Esophagus squamous epithelium (tissue), 4 donors: ENCODE results near the gene BTG4.

Experiments used
- CTCF ChIP-seq, 6 experiments: fragments of 450-650 bp in 4 of 6; fragments of 200-600 bp in 2 of 6; sonication (generic) in 2 of 6; IDR thresholded peaks; one replicate each; pipeline ENCODE4 v1.5.1; 2016 to 2019; ENCODE audit warnings: antibody characterized with exemption in 6 of 6, mild to moderate bottlenecking in 4 of 6, moderate library complexity in 4 of 6
- POLR2A ChIP-seq, 4 donors: fragments of 450-650 bp; IDR thresholded peaks; one replicate each; pipeline ENCODE4 v1.6.1; 2017; ENCODE audit warnings: antibody characterized with exemption in 4 of 4, mild to moderate bottlenecking in 4 of 4, moderate library complexity in 3 of 4

- TF ChIP-seq CTCF (IDR thresholded peaks at IDR 0.05) = no peak
- no peak for TF ChIP-seq POLR2A (IDR thresholded peaks at IDR 0.05)
These were observed 65.1 kb downstream of the BTG4 start for GRCh38 chr11:111447112-111447471.
